K562 (cell line): ENCODE results near the gene LRP2. TPM values are rescaled to one million over a fixed set of nuclear protein-coding genes. Genes with fewer than 3 reads are reported as not detected.

Experiments used
- ATAC-seq: fragments of 200-7000 bp; cut with Tn5 transposase; 3 replicates; pipeline ENCODE4 v1.9.1; 2020; ENCODE audit warnings: moderate library complexity
- BruUV-seq: library from RNA; stranded (reverse); fragments of 400-500 nt; replicated peaks from 2 replicates; lab custom pipeline; 2021; lab: Mats Ljungman, UMichigan
- CTCF ChIA-PET: fragments of 300-600 bp; formaldehyde crosslinking; extraction: SDS; loops from one replicate; lab custom pipeline; 2021; ENCODE audit warnings: low intra/inter-chr PET ratio; lab: Yijun Ruan, JAX
- POLR2A ChIA-PET: fragments of 300-600, 350-650 bp; sonication (Branson Sonifier 250); formaldehyde crosslinking; extraction: SDS; loops from one replicate; lab custom pipeline; 2021; ENCODE audit warnings: antibody characterized with exemption, inconsistent platforms; lab: Yijun Ruan, JAX
- DNase-seq, 4 experiments: peaks; one replicate each; pipeline versions ENCODE4 v3.0.0 to v3.0.0-alpha.2; 2011 to 2018; ENCODE audit warnings: low spot score in 3 of 4, mixed read lengths in 3 of 4; ENCODE audit errors: extremely low read depth in 1 of 4
- FAIRE-seq: peaks from 2 replicates; lab custom pipeline; 2011; peaks lifted over from hg19 to GRCh38; lab: Jason Lieb, UNC
- H2AFZ ChIP-seq: 2 replicates; pipeline ENCODE4 v1.6.0; 2011; ENCODE audit warnings: low read depth, low read length, control low read depth, inconsistent platforms
- H3K27ac ChIP-seq: fragments of 200-600 bp; 3 replicates; pipeline ENCODE4 v1.8.0; 2011; ENCODE audit warnings: low read depth, mild to moderate bottlenecking, control low read depth, inconsistent platforms, low read length, moderate library complexity, mixed read lengths; ENCODE audit errors: extremely low read depth
- H3K27me3 ChIP-seq, 2 experiments: fragments of 300-600 bp in 1 of 2; 2 replicates in 1 of 2; 3 replicates in 1 of 2; pipeline versions ENCODE4 v1.6.0 to v1.8.0; 2011; ENCODE audit warnings: inconsistent platforms in 2 of 2, low read length in 2 of 2, mild to moderate bottlenecking in 1 of 2, mixed read lengths in 1 of 2, moderate library complexity in 1 of 2; ENCODE audit not compliant: control insufficient read depth in 2 of 2, insufficient read depth in 2 of 2
- H3K36me3 ChIP-seq: fragments of 300-600 bp; 3 replicates; pipeline ENCODE4 v1.8.0; 2011; ENCODE audit warnings: mild to moderate bottlenecking, low read length, inconsistent platforms; ENCODE audit not compliant: control insufficient read depth, insufficient read depth
- H3K4me1 ChIP-seq, 2 experiments: fragments of 200-600 bp in 1 of 2; replicated peaks in 1 of 2; 2 replicates in 1 of 2; 3 replicates in 1 of 2; pipeline versions ENCODE4 v1.5.1 to v1.8.0; 2011; ENCODE audit warnings: inconsistent platforms in 2 of 2, low read length in 2 of 2, mild to moderate bottlenecking in 1 of 2, mixed read lengths in 1 of 2, moderate library complexity in 1 of 2; ENCODE audit not compliant: control insufficient read depth in 2 of 2, insufficient read depth in 2 of 2
- H3K4me2 ChIP-seq: 2 replicates; pipeline ENCODE4 v1.6.1; 2011; ENCODE audit warnings: low read length, control low read depth, inconsistent platforms, mixed read lengths; ENCODE audit not compliant: insufficient read depth
- H3K4me3 ChIP-seq: fragments of 200-600 bp; sonication (generic), shearing (Covaris generic); 2 replicates; pipeline ENCODE4 v1.5.1; 2016; ENCODE audit warnings: control low read depth, inconsistent platforms
- H3K79me2 ChIP-seq: fragments of 200-600 bp; 3 replicates; pipeline ENCODE4 v1.8.0; 2011; ENCODE audit warnings: low read length, inconsistent platforms; ENCODE audit not compliant: control insufficient read depth, insufficient read depth
- H3K9ac ChIP-seq, 2 experiments: 2 replicates each; pipeline versions ENCODE4 v1.6.0 to v1.6.1; 2011; ENCODE audit warnings: low read depth in 2 of 2, low read length in 2 of 2, control low read depth in 1 of 2, inconsistent platforms in 1 of 2, mild to moderate bottlenecking in 1 of 2, mixed read lengths in 1 of 2; ENCODE audit not compliant: insufficient read depth in 1 of 2
- H3K9me1 ChIP-seq: one replicate; pipeline ENCODE4 v1.6.0; 2011; ENCODE audit warnings: inconsistent platforms, mild to moderate bottlenecking, low read length, moderate library complexity; ENCODE audit not compliant: control insufficient read depth, insufficient read depth
- H3K9me3 ChIP-seq: replicated peaks from 2 replicates; pipeline ENCODE4 v1.5.1; 2011; ENCODE audit warnings: low read depth, low read length, inconsistent platforms; ENCODE audit not compliant: control insufficient read depth, insufficient read depth
- H4K20me1 ChIP-seq: replicated peaks from 2 replicates; pipeline ENCODE4 v1.6.1; 2011; ENCODE audit warnings: low read length, inconsistent platforms, mixed read lengths; ENCODE audit not compliant: control insufficient read depth, insufficient read depth
- BHLHE40 ChIP-seq: IDR thresholded peaks from 2 replicates; pipeline ENCODE4 v1.6.1; 2011; ENCODE audit warnings: low read length, improper control_type of control experiment
- CBFB ChIP-seq: sonication (generic); formaldehyde crosslinking; IDR thresholded peaks from 2 replicates; pipeline ENCODE4 v1.4.0; 2020; ENCODE audit warnings: mild to moderate bottlenecking, missing genetic modification reagents
- OTX1 ChIP-seq: fragments of 450-650 bp; formaldehyde crosslinking; IDR thresholded peaks from 2 replicates; pipeline ENCODE4 v1.4.0; 2022; ENCODE audit warnings: mild to moderate bottlenecking
- PCBP2 ChIP-seq: fragments of 200-400 bp; formaldehyde crosslinking; IDR thresholded peaks from 2 replicates; pipeline ENCODE4 v1.6.1; 2018; ENCODE audit warnings: low read length, low read depth, mild to moderate bottlenecking, moderate library complexity; ENCODE audit not compliant: poor library complexity, severe bottlenecking
- SRSF3 ChIP-seq: fragments of 200-400 bp; formaldehyde crosslinking; IDR thresholded peaks from 2 replicates; pipeline ENCODE4 v1.6.1; 2016; ENCODE audit warnings: mild to moderate bottlenecking, low read length, moderate library complexity; ENCODE audit not compliant: insufficient read depth
- THAP12 ChIP-seq: fragments of 250-450 bp; sonication (Bioruptor Pico); IDR thresholded peaks from 2 replicates; pipeline ENCODE4 v1.9.0; 2021; ENCODE audit warnings: mild to moderate bottlenecking, inconsistent platforms
- ZC3H8 ChIP-seq: fragments of 450-650 bp; IDR thresholded peaks from 2 replicates; pipeline ENCODE4 v1.6.1; 2017
- ZNF280B ChIP-seq: fragments of 250-450 bp; sonication (Bioruptor Pico); IDR thresholded peaks from 2 replicates; pipeline ENCODE4 v1.5.1; 2021; ENCODE audit warnings: mild to moderate bottlenecking
- ZNF766 ChIP-seq: fragments of 200-800 bp; sonication (Bioruptor generic); conservative IDR thresholded peaks from 2 replicates; pipeline ENCODE4 v1.6.1; 2016; ENCODE audit warnings: missing genetic modification characterization, missing compliant biosample characterization
- WGBS: fragments of 100-300 bp; shearing (Covaris generic); methylation state at CpG from one replicate; pipeline ENCODE4 v1.1.6; 2016; ENCODE audit warnings: low coverage, mixed read lengths; ENCODE audit not compliant: insufficient coverage; ENCODE audit errors: missing lambda C conversion rate; 5-methylcytosine and 5-hydroxymethylcytosine counted together
- in situ Hi-C: fragments of 300-500 bp; cut with MboI; formaldehyde crosslinking; loops from 4 replicates; pipeline ENCODE4 v1.15.0; 2018; ENCODE audit warnings: inconsistent platforms, mixed read lengths
- intact Hi-C: fragments of 100-400 bp; cut with micrococcal nuclease; formaldehyde crosslinking; loops from 2 replicates; pipeline ENCODE4 v1.14.2; 2022
- polyA plus RNA-seq, 8 experiments: library from polyadenylated mRNA; depleted of rRNA in 4 of 8; stranded (reverse) in 5 of 8; unstranded in 3 of 8; fragments of >200 nt; fragmentation: Nextera tagmentation in 2 of 8; fragmentation: Illumina TruSeq in 1 of 8; extraction: Ambion mirVana in 2 of 8; extraction: Trizol in 1 of 8; gene quantifications; 2 replicates each; pipeline versions ENCODE4 v1.2.1 to v1.2.3, GENCODE V29; 2011 to 2014; ENCODE audit warnings: inconsistent platforms in 1 of 8, missing spikeins in 1 of 8
- total RNA-seq, 7 experiments: library from RNA; depleted of rRNA in 6 of 7; stranded (reverse); fragments of >200 nt in 6 of 7; fragmentation: Illumina TruSeq in 2 of 7; extraction: Trizol in 2 of 7; gene quantifications; 2 replicates each; pipeline versions ENCODE4 v1.2.1 to v1.2.3, GENCODE V29; 2011 to 2021; ENCODE audit warnings: low replicate concordance in 1 of 7

Gene LRP2
- total and polyA plus RNA-seq, 9 of the 15 experiments (the other 6 are each of a cell fraction or from before 2014, with no cell fraction given) = 0.04 to 0.18 (median 0.11) TPM; not detected in 1

GRCh38 chr2:169225906-169226305 lies 136.4 kb downstream of the LRP2 start:
- H3K9me3 ChIP-seq = no peaks in the 10 kb centered on the region
- no peak for FAIRE-seq
- no peak overlapping the region for H3K4me2 ChIP-seq
- intact Hi-C loops = loop anchor here (10.0 kb wide), 1 partner anchor 169 kb away; no protein-coding TSS in a partner anchor
- ChIA-PET POLR2A (no interaction called here), CTCF (interaction anchor here (1.4 to 1.6 kb wide), 2 partner anchors 116 to 702 kb away, joined by 3 to 5 read pairs; no protein-coding TSS in a partner anchor)
- WGBS = 5% methylated on average over 2 of the region's 2 CpGs
- no peak overlapping the region for H3K9ac ChIP-seq
- in situ Hi-C loops = loop anchor here (10.0 kb wide), 1 partner anchor 881 kb away; no protein-coding TSS in a partner anchor
- peaks cover 0 to 2% of the 10 kb centered on the region in 2 experiments; a peak in 1 of 5 replicates for H3K4me1 ChIP-seq
- no peak overlapping the region for H2AFZ ChIP-seq
- no peaks in the 10 kb centered on the region for H3K36me3 ChIP-seq
- H3K4me3 ChIP-seq = no peak overlapping the region
- H3K27ac ChIP-seq = no peak overlapping the region
- peaks cover 3 to 6% of the 10 kb centered on the region in 2 experiments; a peak in 3 of 5 replicates for H3K27me3 ChIP-seq
- H3K79me2 ChIP-seq = no peaks in the 10 kb centered on the region
- DNase-seq = no peak
- no peaks in the 10 kb centered on the region for H3K9me1 ChIP-seq
- ATAC-seq = no peak
- H4K20me1 ChIP-seq = no peaks in the 10 kb centered on the region
- BruUV-seq = no TSS peak
- TF ChIP-seq PCBP2 = no peak
- TF ChIP-seq SRSF3 = no peak
- no peak for TF ChIP-seq ZNF280B (CRISPR knock-in tag)
- no peak for TF ChIP-seq BHLHE40
- TF ChIP-seq THAP12 (CRISPR knock-in tag) = no peak
- TF ChIP-seq ZNF766 (CRISPR knock-in tag) = no peak
- TF ChIP-seq CBFB (CRISPR knock-in tag) = no peak
- no peak for TF ChIP-seq OTX1 (CRISPR knock-in tag)
- no peak for TF ChIP-seq ZC3H8
